NT2/D1 (cell line): ENCODE measurements around the gene REN.

Experiments
- DNase-seq: peaks from one replicate; pipeline ENCODE4 v3.0.0-alpha.2; 2011; ENCODE audit warnings: low read depth, low spot score
- H3K27me3 ChIP-seq: 2 replicates; pipeline ENCODE4 v1.6.0; 2011; ENCODE audit warnings: mild to moderate bottlenecking; ENCODE audit not compliant: insufficient read length, insufficient read depth
- H3K36me3 ChIP-seq: 2 replicates; pipeline ENCODE4 v1.6.1; 2011; ENCODE audit warnings: mild to moderate bottlenecking, low read length, mixed read lengths; ENCODE audit not compliant: insufficient read depth, insufficient read length
- H3K4me1 ChIP-seq: 2 replicates; pipeline ENCODE4 v1.5.1; 2011; ENCODE audit not compliant: insufficient read depth, insufficient read length
- H3K4me3 ChIP-seq: 2 replicates; pipeline ENCODE4 v1.5.1; 2011; ENCODE audit warnings: low read depth; ENCODE audit not compliant: insufficient read length
- H3K9ac ChIP-seq: 2 replicates; pipeline ENCODE4 v1.6.0; 2011; ENCODE audit warnings: low read depth; ENCODE audit not compliant: insufficient read length
- H3K9me3 ChIP-seq: 2 replicates; pipeline ENCODE4 v1.5.1; 2011; ENCODE audit warnings: mild to moderate bottlenecking, low read length; ENCODE audit not compliant: insufficient read depth
- SUZ12 ChIP-seq: IDR thresholded peaks from 2 replicates; pipeline ENCODE4 v1.6.1; 2011; ENCODE audit not compliant: insufficient read length, insufficient read depth; ENCODE audit errors: extremely low read depth
- YY1 ChIP-seq: IDR thresholded peaks from 2 replicates; pipeline ENCODE4 v1.6.1; 2011; ENCODE audit not compliant: insufficient read length, insufficient read depth
- ZNF274 ChIP-seq: IDR thresholded peaks from 2 replicates; pipeline ENCODE4 v1.6.1; 2011; ENCODE audit warnings: mild to moderate bottlenecking, low read depth, low read length

Gene REN

DNA sequence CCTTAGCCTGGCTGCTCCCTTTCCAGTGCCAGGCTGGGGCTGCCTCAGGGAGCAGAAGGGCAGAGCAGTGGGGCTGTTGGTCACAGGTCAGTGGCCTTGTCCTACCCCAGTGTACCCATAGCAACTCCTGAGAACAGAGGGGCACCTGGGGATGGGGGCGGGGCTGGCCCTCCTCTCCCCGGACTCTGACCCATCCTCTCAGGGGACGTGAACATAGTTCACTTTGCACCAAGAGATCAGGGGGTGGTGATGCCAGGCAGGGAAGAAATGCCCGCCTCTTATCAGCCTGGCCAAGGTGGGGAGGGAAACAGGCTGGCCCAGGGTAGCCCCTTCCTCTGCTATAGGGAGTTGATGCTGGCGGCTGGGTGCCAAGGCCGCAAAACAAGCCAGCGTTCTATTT is 19.2 kb downstream of the REN start:
- no peak for DNase-seq
- peaks cover 32% of the 10 kb centered on the region for H3K4me1 ChIP-seq
- no peak overlapping the region for H3K9ac ChIP-seq
- H3K36me3 ChIP-seq, result peaks cover 16% of the 10 kb centered on the region
- TF ChIP-seq SUZ12, result no peak
- no peak for TF ChIP-seq YY1
- TF ChIP-seq ZNF274, result no peak
- H3K27me3 ChIP-seq, result no peaks in the 10 kb centered on the region
- H3K4me3 ChIP-seq, result peak overlapping the region; percentile 1
- H3K9me3 ChIP-seq, result no peaks in the 10 kb centered on the region

DNA sequence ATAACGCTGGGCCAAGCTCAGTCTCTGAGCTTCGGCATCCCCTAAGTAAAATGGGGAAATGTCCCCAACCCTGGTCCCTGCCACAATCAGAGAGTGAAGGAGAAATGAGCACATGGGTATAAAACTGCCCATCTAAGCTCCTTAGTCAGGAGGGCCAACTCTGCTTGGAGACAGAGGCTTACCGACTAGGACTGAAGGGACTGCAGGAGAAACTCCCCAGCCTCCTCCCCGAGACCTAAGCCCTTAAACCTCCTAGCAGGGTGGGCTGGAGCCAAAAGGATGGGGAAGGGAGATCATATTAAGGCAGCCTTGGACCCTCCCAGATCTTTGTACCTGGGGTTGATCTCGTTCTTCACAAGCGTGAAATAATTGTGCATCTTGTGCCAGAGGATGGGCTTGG is 19.8 kb downstream of the REN start:
- H3K9me3 ChIP-seq, result no peaks in the 10 kb centered on the region
- peaks cover 16% of the 10 kb centered on the region for H3K36me3 ChIP-seq
- H3K27me3 ChIP-seq, result no peaks in the 10 kb centered on the region
- H3K9ac ChIP-seq, result no peak overlapping the region
- TF ChIP-seq SUZ12 (no peak), YY1 (no peak), ZNF274 (no peak)
- no peak for DNase-seq
- H3K4me3 ChIP-seq, result no peak overlapping the region
- peaks cover 35% of the 10 kb centered on the region for H3K4me1 ChIP-seq

DNA sequence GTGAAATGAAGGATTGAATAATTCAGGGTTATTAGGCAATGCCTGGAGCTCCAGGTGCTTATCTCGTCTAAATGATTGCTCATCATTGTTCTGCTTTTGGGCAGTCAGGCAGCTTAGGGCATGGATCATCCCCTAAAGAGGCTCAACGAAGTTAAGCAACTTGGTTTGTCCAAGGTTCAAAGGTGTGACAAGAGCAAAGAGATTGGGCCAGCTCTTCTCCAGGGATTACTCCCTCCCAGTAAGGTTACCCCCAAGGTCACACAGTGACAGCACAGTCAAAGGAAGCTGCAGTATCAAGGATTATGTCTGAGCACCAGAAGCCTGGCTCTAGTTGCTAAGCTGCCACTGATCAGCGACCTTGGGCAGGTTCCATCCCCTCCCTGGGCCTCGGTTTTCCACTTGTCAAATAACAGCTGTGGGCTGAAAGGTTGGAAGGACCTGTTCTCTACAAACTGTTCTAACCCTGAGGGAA is 21.1 kb downstream of the REN start:
- TF ChIP-seq YY1 (no peak), SUZ12 (no peak), ZNF274 (no peak)

DNA sequence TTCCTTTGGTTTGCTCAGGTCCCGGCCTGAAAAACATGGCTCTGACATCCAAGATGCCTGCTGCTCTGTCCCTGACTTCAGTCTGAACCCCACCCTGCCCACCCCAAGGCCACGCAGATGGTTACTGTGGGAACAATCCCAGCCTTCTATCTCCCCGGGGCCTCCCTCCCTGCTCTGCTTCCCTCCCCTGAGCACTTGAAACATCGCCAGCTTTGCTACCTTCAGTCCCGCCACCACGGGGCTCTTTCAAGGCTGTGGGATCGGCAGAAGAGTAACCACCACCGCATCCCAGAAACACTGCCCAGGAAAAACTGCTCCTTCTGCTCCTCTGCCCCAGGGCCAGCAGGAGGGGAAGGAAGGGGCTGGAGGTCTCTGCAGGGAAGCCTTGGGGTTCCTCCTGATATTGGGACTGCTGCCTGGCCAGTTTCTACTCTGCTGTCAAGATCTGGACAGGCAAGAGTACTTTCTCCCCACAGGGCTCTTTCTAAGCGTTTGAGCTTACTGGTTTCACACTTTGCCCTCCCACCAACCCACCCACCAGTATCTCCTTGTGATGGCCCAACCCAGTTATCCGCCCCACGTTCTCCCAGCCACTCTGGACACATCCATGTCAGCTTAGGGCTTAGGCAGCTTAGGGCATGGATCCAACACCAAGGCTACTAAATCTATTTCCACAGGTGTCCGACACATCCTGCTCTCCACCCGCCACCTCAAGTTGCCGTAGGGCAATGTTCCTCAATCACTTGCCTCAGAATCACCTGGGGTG is 22.7 kb downstream of the REN start:
- H3K9me3 ChIP-seq, result no peaks in the 10 kb centered on the region

More for the DNA sequence above, 21.1 kb downstream of the REN start:
- H3K9ac ChIP-seq, result no peak overlapping the region
- no peaks in the 10 kb centered on the region for H3K27me3 ChIP-seq
- H3K4me3 ChIP-seq, result no peak overlapping the region
- DNase-seq, result no peak
- H3K36me3 ChIP-seq, result peaks cover 20% of the 10 kb centered on the region
- H3K4me1 ChIP-seq, result peaks cover 30% of the 10 kb centered on the region
- no peaks in the 10 kb centered on the region for H3K9me3 ChIP-seq

DNA sequence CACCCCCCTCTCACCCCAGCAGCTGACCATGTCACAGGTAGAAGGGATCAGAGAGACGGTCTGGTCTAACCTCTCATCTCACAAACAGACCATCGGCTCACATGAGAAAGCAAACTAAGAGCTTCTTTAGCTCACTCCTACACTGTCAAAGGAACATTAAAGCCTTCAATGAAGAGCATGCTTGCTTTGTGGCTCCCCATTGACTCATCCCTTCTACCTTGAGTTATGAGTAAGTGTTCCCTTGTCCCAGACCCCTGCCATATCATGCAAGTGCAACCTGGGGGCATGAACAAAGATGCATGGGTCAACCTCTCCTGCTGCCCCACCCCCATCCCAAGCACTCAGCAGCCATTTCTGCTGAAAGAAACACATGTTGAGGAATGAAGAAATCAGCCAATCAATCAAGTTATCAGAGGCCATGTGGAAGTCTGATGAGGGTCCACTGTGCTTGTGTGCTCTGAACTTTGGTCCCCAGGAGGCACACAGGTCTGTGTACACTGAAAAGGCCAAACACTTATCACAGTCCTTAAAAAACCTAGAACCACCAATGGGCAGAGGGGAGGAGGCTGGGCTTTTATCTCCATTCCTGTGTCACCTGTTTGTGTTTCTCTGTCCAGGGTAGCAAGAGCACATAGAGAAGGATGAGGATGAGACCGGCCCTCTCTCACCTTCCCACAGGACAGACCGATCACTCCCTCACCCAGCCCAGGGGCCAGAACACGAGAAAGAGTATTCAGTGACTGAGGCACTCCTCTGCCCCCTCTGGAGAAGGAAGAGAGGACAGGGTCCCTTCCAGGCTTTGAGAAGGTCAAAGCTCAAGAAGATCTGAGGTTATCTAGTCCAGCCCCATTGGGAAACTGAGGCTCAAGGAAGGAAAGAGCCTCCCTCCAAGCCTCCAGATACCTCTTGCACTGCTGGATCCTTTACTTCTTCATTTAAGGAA is 23.8 kb downstream of the REN start:
- H3K27me3 ChIP-seq, result no peaks in the 10 kb centered on the region
- peaks cover 45% of the 10 kb centered on the region for H3K36me3 ChIP-seq
- TF ChIP-seq SUZ12 (no peak), YY1 (no peak), ZNF274 (no peak)
- DNase-seq, result no peak
- no peak overlapping the region for H3K9ac ChIP-seq
- H3K9me3 ChIP-seq, result no peaks in the 10 kb centered on the region
- H3K4me3 ChIP-seq, result no peak overlapping the region
- H3K4me1 ChIP-seq, result peaks cover 12% of the 10 kb centered on the region

More for the DNA sequence above, 22.7 kb downstream of the REN start:
- no peak overlapping the region for H3K4me3 ChIP-seq
- TF ChIP-seq YY1 (no peak), ZNF274 (no peak), SUZ12 (no peak)
- H3K9ac ChIP-seq, result no peak overlapping the region
- no peak for DNase-seq
- H3K36me3 ChIP-seq, result peaks cover 36% of the 10 kb centered on the region
- H3K27me3 ChIP-seq, result no peaks in the 10 kb centered on the region
- H3K4me1 ChIP-seq, result peaks cover 16% of the 10 kb centered on the region

DNA sequence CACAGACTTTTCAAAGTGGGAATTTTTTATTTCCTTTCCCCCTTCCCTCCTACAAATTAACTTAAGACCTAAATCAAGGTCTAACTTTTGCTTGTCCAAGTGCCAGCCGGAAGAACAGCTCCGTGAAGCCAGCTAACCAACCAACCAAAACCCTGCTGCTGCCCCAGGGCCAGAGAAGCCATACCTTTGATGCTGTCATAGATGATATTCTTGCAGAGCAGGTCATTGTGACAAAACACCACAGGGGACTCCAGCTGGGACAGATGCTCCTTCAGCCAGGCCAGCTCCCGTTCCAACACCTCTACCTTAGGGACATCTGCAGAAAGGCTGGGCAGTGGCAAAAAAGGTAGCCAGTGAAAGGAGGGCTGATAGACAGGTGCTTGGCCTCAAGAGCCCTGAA is 25.0 kb downstream of the REN start:
- no peak for DNase-seq
- TF ChIP-seq YY1, result no peak
- TF ChIP-seq SUZ12, result no peak
- no peak for TF ChIP-seq ZNF274
- peaks cover 8% of the 10 kb centered on the region for H3K4me1 ChIP-seq
- no peak overlapping the region for H3K9ac ChIP-seq
- H3K27me3 ChIP-seq, result no peaks in the 10 kb centered on the region
- peaks cover 50% of the 10 kb centered on the region for H3K36me3 ChIP-seq
- no peaks in the 10 kb centered on the region for H3K9me3 ChIP-seq
- no peak overlapping the region for H3K4me3 ChIP-seq

DNA sequence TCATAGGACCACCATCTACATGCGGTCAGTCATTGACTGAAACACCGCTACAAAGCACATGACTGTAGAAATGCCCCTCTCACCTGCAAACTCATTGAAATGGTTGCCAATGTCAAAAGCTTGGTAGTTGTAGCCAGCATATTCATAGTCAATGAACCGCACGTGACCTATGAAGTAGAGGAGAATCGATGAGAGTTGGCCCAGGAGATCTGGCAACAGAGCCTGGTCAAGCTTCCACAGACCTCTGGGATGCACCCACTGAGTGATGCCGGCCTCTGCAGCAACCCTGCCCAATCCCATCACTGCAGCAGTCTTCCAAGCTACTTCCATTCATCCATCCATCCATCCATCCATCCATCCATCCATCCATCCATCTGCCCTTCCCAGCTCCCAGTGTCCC is 26.2 kb downstream of the REN start:
- Histone ChIP-seq H3K9ac (no peak overlapping the region), H3K27me3 (no peaks in the 10 kb centered on the region), H3K4me1 (peaks cover 8% of the 10 kb centered on the region), H3K9me3 (no peaks in the 10 kb centered on the region), H3K4me3 (no peak overlapping the region), H3K36me3 (peaks cover 48% of the 10 kb centered on the region)
- TF ChIP-seq ZNF274 (no peak), YY1 (no peak), SUZ12 (no peak)
- DNase-seq, result no peak
